HG02623 (cell line): ENCODE data around the gene PDZRN4.
A peak's percentile ranks its signal among the peaks of the same experiment; 100 is the strongest.

ENCODE experiments used
- ATAC-seq: cut with Tn5 transposase; IDR thresholded peaks from one replicate; pipeline ENCODE4 v1.9.1; 2021; ENCODE audit warnings: moderate library complexity; ENCODE audit not compliant: unreplicated experiment

The PDZRN4 gene

DNA sequence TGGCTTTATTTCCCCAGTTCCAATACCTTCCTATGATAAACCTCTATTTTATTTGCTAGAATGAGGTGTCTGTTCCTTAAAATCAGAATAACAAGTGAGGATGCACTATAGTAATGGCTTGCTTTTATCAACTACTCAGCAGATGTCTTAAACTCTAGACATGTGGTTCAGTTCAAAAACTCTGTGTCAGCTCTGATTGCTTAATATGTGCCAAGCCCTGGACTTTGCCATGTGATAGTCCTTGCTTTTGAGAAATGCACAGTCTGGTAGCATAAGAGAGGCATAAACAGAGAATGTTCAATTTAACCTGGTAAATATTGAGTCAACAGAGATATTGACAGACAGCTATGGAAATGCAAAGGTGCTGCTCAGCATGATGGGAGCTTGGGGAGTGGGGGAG lies 254.8 kb downstream of the PDZRN4 start:
- no peak for ATAC-seq

DNA sequence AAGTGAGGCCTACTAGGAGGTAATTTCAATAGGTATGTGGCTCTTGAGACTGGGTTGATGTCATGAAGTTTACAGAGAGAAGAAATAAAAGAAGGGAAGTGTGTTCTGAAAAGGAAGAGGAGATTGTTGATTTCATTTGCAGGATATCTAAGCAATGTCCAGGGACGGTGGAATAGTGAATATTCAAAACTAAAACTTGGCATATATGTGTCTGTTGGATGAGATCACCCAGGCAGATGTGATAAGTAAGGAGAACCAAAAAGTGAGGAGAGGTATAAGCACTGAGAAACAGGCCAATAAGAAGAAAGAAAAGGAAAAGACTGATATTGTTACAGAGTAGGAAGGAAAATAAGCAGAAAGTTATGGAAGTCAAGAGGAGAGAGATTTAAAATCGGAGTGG lies 255.6 kb downstream of the PDZRN4 start:
- no peak for ATAC-seq

DNA sequence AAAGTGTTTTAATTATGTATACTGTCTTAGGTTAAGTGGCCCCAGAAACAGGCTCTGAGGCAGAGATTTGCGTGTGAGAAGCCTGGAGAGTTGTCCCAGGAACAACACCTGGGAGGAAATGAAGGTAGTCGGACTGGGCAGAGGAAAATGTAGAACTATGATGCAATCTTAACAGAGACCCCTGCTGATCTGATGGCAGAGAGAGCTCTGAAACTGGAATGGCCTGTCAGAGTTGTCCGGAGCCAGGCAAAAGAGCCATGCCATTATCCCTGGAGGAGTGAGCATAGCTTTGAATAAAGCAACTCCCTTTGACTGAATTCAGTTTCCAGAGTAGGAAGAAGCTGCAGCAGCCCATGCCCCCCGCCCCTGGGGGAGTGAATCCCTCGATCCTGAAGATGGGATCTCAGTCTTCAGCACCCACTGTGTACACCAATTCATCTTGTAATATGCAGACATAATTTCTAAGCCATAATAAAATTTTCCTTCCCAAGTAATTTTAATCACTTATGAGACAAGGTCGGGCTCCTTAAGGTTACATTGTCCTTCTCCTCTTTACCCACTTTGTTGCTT lies 264.8 kb downstream of the PDZRN4 start:
- ATAC-seq = no peak

DNA sequence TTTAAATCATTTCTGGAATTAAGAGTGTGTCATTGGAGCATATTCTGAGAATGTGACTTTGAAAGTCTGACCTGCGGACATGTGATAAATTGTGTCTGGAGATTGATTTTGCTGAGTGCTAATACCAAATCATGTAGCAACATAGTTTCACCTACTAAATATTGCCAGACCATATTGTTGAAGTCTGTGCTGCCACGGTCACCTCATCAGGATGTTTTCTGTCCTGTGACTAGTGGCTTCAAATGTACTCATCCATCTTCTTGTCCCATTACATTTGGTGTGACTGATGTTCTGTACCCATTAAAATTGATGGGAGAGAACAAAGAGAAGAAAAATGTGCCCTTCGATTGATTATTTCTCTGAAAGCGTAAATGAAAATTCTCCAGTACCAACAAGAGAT lies 265.3 kb downstream of the PDZRN4 start:
- no peak for ATAC-seq

DNA sequence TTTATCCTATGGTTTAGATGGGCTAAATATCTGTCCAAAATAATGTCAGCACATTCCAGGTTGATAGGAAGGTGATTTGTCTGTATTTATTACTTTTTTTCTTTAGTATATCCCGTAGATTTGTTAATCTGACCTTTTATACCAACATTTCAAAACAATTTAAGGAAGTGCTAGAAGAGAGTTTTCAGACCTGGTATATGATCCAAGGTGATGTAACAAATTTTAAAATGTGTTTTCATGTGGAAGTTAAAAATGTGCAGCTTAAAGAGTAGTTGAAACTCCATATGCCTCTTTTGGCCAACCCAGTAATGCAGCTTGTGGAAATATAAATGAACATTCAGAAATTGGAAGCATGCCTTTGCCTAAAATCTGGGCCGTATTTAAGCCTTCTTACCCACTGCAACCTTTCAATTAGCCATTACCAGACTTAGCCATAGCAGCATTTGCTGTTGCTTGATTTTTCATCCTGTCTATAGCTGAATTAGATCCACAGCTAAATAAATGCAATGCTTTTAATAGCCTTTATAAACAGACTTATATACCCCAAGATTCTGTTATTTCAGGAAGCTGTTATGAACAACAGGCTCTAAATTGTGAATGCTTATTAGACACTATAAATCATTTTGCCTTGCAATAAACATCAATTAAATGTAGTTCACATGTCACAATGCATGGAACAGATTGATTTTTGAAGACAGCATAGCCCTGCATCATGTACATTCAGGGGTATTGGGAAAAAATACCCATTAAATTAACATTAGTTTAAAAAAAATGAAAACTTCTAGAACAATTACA lies 271.2 kb downstream of the PDZRN4 start:
- ATAC-seq = no peak

DNA sequence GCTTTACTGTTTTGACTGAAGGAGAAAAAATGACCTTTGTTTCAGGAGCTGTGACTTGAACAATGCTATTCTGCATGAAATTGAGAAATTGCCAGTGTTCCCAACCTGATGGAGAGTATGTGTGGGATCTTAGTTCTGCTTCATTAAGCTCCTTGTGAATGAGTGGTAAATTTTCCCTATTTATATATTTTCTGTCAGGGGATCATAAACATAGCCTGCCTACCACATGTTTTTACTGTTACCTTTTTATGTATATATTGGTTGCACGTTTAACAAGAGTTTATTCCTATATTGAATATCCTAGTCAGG lies 271.7 kb downstream of the PDZRN4 start:
- ATAC-seq = no peak

DNA sequence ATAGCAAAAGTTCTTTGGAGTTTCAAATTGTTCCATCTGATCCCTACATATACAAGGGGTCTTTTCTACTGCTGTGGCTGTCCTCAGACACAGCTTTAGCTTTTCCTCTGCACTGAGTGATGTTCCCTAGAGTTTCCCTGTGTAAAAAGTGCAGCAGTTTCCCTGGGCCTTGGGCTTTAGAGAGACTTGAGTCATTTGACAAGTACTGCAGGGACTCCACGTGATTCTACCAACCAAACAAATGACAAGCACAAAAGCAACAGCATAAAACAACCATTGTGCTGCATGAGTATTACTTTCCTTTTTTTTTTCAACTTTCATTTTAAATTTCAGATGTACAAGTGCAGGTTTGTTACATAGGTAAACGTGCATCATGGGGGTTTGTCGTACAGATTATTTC lies 272.8 kb downstream of the PDZRN4 start:
- no peak for ATAC-seq

DNA sequence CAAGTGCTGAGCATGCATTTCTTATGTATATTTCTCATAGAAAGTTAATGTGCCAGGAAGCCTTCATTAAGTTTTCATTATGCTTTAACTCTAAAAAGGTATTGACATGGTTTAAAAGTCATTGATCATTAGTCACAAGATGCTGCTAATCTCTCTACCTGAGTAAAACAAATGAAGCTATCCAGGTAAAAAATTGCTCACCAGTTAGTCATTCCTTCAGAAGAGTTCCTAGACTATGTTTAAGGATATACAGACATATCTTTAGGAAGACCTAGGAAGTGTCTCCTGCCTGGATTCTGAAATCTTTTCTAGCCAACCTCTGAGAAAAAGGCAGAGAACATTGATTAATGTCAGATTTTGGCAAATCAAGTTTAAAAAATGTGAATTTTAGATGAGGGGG lies 274.2 kb downstream of the PDZRN4 start:
- no peak for ATAC-seq

DNA sequence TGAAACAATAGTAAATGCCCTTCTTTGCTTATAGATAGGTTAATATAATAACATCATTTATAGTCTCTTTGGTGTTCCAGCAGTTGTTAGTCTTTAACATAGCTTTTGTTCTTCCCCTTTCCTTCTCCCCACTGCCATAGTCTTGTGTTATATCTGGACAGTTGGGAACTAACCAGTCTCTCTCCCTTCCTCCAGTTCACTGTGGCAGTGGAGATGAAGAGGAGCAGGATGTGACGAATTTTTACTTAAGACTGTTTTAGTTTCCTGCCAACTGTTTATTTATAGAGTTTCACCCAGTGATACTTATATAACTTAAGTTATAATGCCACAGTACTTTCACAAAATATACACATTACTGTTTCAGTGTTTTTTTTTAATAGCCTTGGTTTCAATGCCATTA lies 277.4 kb downstream of the PDZRN4 start:
- no peak for ATAC-seq

DNA sequence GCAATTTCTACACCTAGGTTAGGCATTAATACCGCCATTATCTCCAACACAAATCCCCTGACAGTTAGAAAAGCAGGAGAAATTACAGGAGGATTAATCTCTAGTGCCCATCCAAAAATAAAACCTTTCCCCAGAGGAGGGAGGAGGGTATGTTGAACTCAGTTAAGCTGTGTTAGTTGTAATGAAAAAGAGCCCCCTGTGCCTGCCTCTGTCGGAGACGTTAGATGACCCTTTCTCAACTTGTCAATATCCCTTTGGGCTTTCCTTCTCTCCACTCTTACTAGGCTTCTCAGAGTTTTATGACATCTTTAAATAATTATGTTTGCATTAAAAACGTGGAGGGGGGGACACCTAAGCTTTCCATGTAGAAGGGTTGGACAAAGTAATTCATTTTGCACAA lies 278.2 kb downstream of the PDZRN4 start:
- no peak for ATAC-seq

DNA sequence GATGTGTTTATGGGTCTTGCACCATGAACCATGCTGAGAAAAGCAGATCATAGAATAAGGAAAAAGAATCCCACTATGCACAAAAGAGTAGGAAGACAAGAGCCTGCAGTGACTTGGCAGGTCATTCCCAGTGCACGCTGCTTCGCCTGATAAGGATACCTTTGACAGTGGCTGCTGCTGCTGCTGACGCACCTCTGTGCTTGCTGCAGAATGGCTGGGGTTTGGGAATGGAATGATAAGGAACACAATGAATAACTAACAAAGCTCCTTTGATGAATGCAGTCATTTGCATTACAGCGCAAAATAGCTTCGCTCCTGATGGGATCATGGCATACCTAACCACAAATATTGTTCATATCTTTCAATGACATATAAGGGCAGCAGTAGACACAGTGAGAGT lies 278.7 kb downstream of the PDZRN4 start:
- no peak for ATAC-seq

DNA sequence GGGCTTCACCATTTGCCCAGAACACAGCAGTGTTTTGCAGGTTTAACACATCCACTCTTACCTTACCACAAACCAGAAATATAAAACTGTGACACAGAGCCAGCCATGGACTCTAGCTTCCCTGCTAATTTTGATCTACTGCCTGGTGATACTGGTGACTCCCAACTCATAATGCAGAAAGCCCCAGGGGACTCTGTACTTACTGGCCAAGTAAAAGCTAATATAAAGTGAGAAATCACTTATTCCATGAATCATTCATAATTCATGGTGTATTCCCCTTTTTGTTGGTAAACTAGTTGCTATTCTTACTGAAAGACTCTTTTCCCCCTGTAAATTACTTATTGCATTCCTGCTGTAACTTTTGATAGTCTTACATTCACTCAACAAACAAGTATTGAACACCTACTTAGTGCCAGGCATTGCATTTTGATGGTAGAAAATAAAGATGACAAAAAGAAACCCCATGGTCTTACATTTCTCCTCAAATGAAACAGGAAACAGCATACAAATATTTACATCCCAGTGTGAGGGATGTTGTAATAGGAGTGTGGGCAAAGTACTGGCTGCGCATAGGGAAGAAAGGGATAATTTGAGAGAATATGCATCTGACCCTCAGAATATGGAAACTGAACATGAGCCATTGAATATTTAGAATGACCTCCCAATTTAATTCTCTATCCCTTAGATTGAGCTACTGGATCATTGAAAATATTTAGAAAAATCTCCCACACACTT lies 279.6 kb downstream of the PDZRN4 start:
- ATAC-seq = no peak

DNA sequence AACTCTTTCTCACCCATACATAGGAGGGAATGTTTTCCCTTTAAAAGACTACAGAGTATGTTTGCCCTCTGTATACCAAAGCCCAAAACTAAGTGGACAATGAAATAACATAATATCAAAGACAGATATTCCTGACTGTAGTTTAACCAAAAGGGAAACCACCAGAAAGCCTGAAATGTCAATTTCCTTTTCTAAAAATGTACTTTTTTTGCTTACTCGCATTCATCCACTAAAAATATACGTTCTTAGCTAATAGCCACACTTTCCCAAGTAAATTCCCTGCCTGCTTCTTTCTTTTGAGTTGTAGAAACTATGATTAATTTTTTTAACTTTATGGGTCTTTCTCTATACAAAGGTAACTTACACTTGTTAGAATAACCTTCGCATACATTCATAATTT lies 280.2 kb downstream of the PDZRN4 start:
- ATAC-seq = no peak

DNA sequence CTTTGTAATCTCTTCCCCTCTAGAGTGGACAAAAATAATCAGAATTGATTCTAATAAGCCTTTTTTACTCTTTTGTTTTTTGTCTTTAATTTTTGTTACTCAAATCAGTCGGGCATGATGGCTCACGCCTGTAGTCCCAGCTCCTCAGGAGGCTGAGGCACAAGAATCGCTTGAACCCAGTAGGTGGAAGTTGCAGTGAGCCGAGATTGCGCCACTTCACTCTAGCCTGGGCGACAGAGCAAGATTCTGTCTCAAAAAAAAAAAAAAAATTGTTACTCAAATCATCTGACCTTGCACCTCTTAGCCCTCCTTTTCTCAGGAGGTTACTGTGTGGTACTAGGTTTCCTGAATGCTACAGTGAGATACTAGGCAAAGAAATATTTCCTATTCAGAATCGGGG lies 280.6 kb downstream of the PDZRN4 start:
- no peak for ATAC-seq

DNA sequence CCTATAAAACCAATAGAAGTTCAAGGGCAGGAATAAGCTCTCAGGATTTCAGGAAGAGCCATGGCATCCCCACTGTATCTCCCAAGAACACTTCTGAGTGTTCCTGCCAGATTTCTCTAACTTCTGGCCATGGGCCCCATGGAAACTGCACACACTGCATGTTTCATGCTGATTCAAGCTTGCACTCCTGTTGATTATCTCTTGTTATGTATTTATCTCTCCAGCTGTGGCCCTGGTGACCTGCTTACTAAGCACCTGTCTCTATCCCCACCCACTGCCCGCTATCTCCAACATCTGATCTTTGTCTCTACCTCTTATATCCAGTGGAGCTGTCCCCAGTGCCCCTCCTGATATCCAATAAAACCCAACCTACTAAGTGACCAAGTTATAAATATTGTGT lies 285.3 kb downstream of the PDZRN4 start:
- no peak for ATAC-seq

DNA sequence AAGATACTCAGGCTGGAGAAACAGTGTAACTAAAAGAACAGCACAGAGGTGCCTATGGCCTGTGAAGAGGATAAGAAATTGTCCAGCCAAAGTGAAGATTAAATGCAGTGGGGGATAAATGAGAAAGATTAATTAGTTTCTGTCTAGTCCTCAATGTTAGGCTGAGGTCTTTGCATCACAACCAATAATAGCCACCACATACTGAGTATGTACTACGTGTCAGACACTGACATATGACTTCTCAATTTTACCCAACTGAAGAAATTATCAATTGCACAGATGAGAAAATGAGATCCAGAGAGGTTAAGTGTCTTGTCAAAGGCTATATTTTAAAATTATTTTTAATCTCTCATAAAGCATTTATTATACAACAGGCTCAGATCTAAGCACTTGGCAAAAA lies 285.9 kb downstream of the PDZRN4 start:
- no peak for ATAC-seq

DNA sequence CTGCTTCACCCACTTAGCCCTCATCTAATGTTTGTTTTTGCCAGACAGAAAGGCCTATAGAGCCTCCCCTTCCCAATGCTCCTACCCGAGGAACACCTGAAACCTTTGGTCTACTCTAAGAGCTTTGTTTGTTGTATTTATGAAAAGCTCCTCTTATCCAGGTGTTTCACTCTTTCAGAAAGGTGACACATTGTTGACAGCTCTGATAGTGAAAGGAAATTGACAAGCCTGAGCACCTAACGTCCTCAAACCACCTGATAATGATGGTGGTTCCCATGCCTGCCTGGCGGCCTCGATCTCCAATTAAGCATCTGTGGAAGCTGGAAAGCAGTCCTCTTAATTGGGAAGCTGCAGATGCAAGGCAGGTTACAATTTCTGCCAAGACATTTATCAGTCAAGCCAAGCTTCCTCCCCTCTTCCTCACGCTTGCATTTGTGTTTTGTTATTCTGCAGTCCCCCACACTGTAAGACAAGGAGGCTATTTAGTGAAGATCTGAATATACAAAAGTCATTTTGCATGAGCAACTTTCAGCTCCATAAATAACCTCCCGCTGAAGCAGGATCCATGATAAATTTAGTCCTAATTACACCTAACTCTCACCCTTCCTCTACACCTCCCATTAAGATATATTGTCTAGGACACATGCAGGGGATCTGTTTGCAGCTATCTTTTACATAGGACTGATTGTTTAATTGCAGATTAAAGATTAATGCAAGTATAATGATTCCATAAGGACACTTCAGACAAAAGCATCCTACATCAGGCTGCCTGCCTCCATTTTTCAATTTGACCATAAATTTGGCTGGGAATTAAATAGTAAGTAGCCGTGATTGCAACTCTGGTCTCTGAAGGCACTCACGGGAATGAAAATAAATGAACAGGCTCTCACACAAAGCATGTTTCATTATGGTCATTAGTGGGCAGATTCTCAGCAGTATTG lies 288.6 kb downstream of the PDZRN4 start:
- no peak for ATAC-seq

DNA sequence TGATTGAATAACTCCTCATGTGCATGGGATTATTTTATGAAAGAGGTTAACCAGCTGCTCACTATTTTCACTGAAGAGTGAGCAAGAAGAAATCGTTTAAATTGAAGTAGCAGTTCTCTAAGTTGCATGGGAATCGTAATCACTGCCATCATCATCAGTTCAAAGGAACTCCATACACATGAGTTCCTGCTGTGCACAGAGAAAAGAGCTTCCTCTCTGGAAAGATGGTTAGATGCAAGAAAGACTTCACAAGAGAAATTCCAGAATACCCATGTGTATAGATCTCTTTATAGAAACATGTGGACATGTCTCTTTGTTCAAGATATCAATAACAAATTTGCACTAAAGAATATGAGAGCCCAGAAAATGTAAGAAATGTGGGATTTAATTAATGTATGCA lies 291.3 kb downstream of the PDZRN4 start:
- no peak for ATAC-seq

DNA sequence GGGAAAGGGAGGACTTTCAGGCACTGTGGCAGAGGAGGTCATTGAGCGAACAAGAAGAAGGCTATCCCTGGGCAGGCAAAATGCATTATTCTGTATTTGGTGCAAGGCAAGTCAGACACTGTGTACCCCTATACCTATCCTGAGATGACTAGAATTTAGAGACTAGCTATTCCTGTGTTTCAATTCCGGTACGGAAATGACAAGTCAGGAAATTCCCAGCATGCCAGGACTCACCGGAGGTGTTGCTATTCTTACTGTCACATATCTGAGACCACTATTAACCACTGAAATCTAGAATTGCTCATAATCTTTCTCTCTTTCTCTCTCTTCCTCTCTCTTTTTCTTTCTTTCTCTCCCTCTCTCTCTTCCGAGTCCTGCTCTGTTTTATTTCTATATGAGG lies 297.1 kb downstream of the PDZRN4 start:
- peak; percentile 73 for ATAC-seq

DNA sequence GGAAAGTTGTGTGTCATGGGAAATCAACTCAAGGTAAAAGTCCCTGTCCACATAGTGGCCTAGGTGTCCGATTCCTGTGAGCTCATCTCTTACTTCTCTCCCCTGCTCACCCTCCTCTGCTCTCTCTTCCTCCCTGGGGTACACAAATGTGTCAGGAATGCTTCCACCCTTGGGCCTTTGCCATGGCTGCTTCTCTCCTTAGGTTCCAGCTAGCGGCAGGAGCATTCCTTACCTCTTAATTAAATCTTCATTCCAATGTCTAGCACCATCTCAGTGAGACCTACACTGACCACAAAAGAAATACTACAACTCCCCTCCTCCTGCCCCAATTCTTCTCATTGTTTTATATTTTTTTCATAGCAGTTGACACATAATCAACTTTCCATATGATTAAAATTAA lies 298.6 kb downstream of the PDZRN4 start:
- ATAC-seq = no peak

DNA sequence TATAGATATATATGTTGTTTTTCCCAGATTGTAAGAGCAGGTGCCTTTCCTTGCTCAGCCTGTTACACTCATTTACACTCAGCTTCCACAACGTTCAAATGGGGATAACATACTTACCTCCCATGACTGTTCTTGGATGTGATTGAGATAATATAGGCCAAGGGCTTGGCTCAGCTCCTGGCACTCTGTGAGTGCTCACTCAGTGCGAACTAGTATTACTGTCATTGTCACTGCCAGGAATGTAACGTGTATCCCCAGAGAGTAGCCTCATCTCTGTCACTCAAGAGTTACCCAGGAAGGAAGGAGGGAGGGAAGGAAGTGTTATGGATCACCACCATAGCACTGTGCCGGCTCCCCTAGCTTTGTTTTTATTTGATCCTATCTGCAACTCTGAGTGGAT lies 307.9 kb downstream of the PDZRN4 start:
- ATAC-seq = no peak
